ENCODE measurements around the gene ATG2A. TPM values are rescaled to one million over a fixed set of nuclear protein-coding genes. Genes with fewer than 3 reads are reported as not detected.

The ATG2A gene
- total RNA-seq, 1 donor = 25.7 TPM

DNA sequence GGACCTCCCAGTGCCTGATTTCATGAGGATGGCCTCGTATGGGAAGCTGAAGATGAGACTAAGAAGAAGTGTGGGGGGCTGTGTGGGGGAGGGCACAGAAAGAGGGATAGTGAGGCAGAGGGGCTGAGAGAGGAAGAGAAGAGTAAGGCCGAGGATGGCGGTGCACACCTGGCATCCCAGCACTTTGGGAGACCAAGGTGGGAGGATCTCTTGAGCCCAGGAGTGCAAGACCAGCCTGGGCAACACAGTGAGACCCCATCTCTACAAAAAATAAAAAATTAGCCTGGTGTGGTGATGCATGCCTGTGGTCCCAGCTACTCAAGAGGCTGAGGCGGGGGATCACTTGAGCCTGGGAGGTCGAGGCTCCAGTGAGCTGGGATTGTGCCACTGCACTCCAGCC lies 25.1 kb downstream of the ATG2A start:
- Histone ChIP-seq H3K79me2 (ENCODE audit: insufficient read depth, low read length) (no peaks in the 10 kb centered on the region), H3K4me1 (ENCODE audit: insufficient read depth, low read length) (no peaks in the 10 kb centered on the region), H3K9me3 (ENCODE audit: low read depth, low read length) (no peaks in the 10 kb centered on the region), H2AFZ (ENCODE audit: low read length) (no peak overlapping the region), H3K4me2 (ENCODE audit: insufficient read depth, low read length) (no peak overlapping the region), H4K20me1 (ENCODE audit: insufficient read depth, low read length) (no peaks in the 10 kb centered on the region), H3K27me3 (ENCODE audit: insufficient read depth, low read length) (no peaks in the 10 kb centered on the region), H3K4me3 (ENCODE audit: insufficient read depth, low read length) (no peak overlapping the region), H3K27ac (ENCODE audit: low read depth, low read length) (no peak overlapping the region), H3K36me3 (ENCODE audit: insufficient read depth, low read length) (peaks cover 5% of the 10 kb centered on the region)
- DNase-seq (ENCODE audit: insufficient read length, low spot score, missing footprints) = no peak
- TF ChIP-seq CTCF (IDR thresholded peaks at IDR 0.05; ENCODE audit: extremely low read depth, low read depth, low read length) = no peak

DNA sequence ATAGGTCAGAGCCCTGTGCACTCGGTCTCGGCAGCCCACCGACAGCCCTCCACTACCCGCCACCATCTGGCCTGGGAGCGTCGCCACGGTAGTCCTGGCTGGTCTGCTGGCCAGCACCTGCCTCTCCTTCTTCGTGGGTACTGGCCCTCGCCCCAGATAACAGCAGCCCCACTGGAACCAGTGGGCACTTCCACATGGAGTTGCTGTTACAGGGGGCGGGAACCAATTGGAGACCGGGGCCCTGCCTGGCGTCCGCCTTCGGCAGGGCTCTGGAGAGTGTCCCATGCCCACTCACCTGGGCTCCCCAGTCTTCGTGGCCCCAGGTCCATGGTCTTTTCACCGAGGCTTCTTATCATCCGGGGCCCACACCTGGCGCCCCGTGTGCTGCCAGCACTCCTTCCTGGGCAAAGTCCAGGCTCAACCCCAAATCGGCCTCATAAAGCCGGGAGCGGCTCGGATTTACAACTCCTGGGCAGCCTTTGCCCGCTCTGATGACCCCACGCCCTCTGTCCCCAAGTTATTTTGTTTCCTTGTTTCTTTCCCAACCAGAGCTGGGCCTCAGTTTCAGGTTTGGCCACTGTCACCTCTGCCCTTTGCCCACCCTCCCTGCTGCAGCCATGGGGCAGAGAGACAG lies 25.7 kb downstream of the ATG2A start:
- DNase-seq (ENCODE audit: insufficient read length, low spot score, missing footprints) = no peak
- no peaks in the 10 kb centered on the region for H3K79me2 ChIP-seq (ENCODE audit: insufficient read depth, low read length)
- no peak overlapping the region for H3K4me2 ChIP-seq (ENCODE audit: insufficient read depth, low read length)
- H3K36me3 ChIP-seq (ENCODE audit: insufficient read depth, low read length) = peaks cover 5% of the 10 kb centered on the region
- H4K20me1 ChIP-seq (ENCODE audit: insufficient read depth, low read length) = no peaks in the 10 kb centered on the region
- no peak overlapping the region for H3K4me3 ChIP-seq (ENCODE audit: insufficient read depth, low read length)
- H3K27ac ChIP-seq (ENCODE audit: low read depth, low read length) = no peak overlapping the region
- TF ChIP-seq CTCF (IDR thresholded peaks at IDR 0.05; ENCODE audit: extremely low read depth, low read depth, low read length) = no peak
- no peaks in the 10 kb centered on the region for H3K27me3 ChIP-seq (ENCODE audit: insufficient read depth, low read length)
- no peaks in the 10 kb centered on the region for H3K9me3 ChIP-seq (ENCODE audit: low read depth, low read length)
- no peak overlapping the region for H2AFZ ChIP-seq (ENCODE audit: low read length)
- no peaks in the 10 kb centered on the region for H3K4me1 ChIP-seq (ENCODE audit: insufficient read depth, low read length)

DNA sequence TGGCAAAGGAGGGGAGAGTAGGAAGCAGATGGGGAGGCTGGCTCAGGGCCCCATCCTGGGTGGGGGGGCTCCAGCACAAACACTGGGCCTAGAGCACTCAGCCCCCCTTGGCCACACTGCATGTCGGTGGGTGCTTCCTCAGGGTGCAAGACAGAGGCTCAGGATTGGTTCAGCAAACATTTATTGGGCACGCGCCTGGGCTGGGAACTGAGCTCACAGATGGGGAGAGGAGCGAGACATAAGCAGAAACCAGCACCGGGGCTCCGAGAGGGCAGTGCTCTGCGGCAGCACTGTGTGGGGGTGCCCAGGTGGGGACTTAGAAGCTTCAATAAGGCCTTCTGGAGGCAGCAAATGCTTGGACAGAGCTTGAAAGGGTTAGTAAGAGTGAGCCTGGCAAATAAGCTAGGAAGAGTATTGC lies 26.5 kb downstream of the ATG2A start:
- no peak overlapping the region for H3K27ac ChIP-seq (ENCODE audit: low read depth, low read length)
- no peak for TF ChIP-seq CTCF (IDR thresholded peaks at IDR 0.05; ENCODE audit: extremely low read depth, low read depth, low read length)
- no peaks in the 10 kb centered on the region for H4K20me1 ChIP-seq (ENCODE audit: insufficient read depth, low read length)

GRCh38 chr11:64888729-64889511 lies 28.1 kb downstream of the ATG2A start:
- DNase-seq (ENCODE audit: insufficient read length, low spot score, missing footprints) = no peak
- no peak for TF ChIP-seq CTCF (IDR thresholded peaks at IDR 0.05; ENCODE audit: extremely low read depth, low read depth, low read length)

More for the DNA sequence above, 26.5 kb downstream of the ATG2A start:
- peaks cover 5% of the 10 kb centered on the region for H3K36me3 ChIP-seq (ENCODE audit: insufficient read depth, low read length)
- no peaks in the 10 kb centered on the region for H3K9me3 ChIP-seq (ENCODE audit: low read depth, low read length)
- no peak overlapping the region for H2AFZ ChIP-seq (ENCODE audit: low read length)
- no peak overlapping the region for H3K4me3 ChIP-seq (ENCODE audit: insufficient read depth, low read length)
- no peaks in the 10 kb centered on the region for H3K79me2 ChIP-seq (ENCODE audit: insufficient read depth, low read length)
- no peak for DNase-seq (ENCODE audit: insufficient read length, low spot score, missing footprints)
- H3K27me3 ChIP-seq (ENCODE audit: insufficient read depth, low read length) = no peaks in the 10 kb centered on the region
- no peak overlapping the region for H3K4me2 ChIP-seq (ENCODE audit: insufficient read depth, low read length)
- H3K4me1 ChIP-seq (ENCODE audit: insufficient read depth, low read length) = peaks cover 5% of the 10 kb centered on the region

More at GRCh38 chr11:64888729-64889511, 28.1 kb downstream of the ATG2A start:
- Histone ChIP-seq H3K27ac (ENCODE audit: low read depth, low read length) (no peak overlapping the region), H4K20me1 (ENCODE audit: insufficient read depth, low read length) (no peaks in the 10 kb centered on the region), H3K79me2 (ENCODE audit: insufficient read depth, low read length) (no peaks in the 10 kb centered on the region), H3K36me3 (ENCODE audit: insufficient read depth, low read length) (no peaks in the 10 kb centered on the region), H3K4me1 (ENCODE audit: insufficient read depth, low read length) (peaks cover 10% of the 10 kb centered on the region), H2AFZ (ENCODE audit: low read length) (no peak overlapping the region), H3K4me2 (ENCODE audit: insufficient read depth, low read length) (no peak overlapping the region), H3K4me3 (ENCODE audit: insufficient read depth, low read length) (no peak overlapping the region), H3K27me3 (ENCODE audit: insufficient read depth, low read length) (no peaks in the 10 kb centered on the region), H3K9me3 (ENCODE audit: low read depth, low read length) (no peaks in the 10 kb centered on the region)
